NCI-H446 (cell line): ENCODE data around the gene EN2.

ENCODE experiments used
- DNase-seq, 2 experiments: peaks; one replicate each; lab custom pipeline; 2025; lab: John Stamatoyannopoulos, UW

Gene EN2

DNA sequence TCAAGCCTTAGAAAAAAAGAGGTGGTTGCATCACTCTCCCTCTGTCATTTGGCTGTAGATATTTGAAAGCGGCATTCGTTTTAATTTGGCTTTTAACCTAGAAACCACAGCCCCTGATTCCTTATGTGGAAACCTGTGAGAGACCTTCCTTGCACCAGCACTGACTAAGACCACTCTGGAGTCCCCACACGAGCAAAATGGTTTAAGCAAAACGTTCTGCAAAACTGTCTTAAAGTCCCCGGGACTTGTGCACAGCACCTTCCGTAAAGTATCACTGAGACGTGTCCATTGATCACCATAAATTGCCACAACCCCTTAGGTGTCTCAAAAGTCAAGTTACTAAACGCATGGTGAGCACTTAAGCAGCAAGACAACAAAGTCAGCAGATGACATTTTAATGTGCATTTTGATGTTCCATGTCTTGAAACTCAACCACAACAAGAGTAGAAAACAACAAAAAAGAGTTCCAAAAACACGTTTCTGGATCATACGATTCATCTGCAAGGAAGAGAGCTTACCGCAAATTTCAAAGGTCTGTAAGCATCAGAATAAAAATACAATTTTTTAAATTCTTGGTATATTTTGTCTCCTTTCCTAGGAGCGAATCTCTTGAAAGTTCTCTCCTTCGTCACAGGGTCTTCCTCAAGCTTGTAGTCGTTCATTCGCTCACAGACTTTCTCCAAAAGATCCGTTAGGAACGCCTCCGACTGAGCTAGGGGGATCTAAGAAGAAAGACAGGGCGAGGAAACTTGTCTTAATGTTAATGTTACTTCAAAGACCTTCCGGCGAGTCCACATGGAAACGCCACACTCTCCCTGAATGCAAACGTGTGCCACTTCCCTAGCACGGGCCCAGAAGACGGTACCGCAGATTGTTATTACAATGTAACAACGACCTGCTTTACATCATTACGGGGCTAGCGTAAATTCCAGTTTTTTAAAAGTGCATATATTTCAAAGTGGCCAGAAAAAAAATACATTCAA, 50.7 kb downstream of the EN2 start:
- no peak for DNase-seq

DNA sequence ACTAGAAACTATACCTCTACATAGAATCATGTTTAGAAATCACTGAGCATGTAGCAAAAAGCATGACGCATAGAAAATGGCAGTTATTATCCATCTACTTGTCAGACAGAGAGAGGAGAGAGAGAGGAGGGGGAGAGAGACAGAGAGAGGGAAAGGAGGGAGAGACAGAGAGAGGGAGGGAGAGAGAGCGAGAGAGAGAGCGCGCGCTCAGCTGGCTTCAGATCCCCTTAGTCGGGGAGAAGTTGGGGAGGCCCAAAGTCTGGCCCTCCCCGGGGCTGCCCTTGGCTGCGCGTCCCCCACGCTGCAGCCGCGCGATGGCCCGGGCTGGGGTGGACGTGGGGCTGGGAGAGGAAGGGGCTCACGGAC, 51.4 kb downstream of the EN2 start:
- no peak for DNase-seq

DNA sequence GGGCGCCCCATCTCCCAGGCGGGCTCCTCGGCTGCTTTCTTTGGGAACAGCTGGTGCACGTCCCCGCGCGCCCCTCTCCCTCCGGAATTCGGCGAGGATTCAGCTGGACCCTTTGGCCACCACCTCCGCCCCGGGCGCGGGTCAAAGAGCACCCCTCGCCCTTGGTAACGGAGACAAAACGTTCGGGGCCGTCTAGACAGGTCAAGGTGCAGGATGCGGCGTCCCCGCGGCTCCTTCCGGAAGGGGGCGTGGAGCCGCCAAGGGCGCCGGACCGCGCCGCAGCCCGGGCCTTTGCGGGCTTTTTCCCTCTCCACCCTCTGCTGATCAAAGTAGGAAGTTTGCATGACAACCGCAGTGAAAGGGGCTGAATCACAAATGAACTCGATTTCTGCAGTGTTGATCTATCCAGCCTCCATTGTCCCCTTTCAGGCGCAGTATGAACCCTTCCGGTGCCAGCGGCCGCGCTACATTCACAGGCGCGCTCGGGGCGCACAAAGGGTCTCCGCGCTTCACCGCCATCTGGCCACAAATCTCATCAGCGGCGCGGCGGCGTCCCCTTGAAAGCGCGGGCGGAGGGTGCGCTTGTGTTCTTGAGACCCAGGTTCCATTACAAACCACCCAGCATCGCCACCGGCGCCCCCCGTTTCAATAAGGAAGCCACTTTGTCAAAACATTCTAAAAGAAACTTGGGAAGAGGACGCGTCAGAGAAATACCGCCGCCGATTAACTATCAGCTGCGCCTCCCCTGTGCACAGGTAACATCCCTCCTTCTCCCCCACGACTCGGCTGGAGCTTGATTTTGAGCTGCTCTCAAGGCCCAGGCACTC, 52.0 kb downstream of the EN2 start:
- no peak for DNase-seq

DNA sequence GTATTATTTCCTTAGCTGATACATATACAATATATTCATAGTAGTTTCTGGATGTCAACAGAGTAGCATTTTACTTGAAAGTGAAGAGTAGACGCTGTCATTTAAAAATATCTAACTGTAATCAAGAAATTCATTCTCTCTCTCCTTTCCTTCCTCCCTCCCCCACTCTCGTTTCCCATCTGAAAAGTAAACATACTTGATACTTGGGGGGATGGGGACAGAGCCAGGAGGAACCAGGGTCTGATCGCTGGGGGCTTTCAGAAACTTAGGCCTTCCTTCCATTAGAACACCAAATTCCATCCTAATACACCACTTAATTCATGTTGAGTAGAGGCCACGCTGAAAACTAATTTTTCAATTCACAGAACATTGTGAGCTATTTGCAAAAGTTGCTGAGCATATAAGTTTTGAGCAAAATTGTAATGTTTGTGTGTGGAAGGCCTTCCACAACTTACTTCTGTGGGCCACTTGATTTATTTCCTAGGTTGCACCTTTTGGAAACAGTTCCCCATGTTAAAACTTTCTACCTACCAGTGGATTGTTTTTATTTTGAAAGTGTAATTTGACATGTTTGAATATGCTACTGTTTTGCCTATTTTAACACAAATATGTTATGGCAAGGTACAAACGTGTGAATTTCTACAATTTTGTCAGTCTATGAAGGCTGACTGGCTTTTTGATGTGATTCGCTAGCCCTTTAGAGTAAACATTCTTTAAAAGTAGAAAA, 53.2 kb downstream of the EN2 start:
- no peak for DNase-seq

DNA sequence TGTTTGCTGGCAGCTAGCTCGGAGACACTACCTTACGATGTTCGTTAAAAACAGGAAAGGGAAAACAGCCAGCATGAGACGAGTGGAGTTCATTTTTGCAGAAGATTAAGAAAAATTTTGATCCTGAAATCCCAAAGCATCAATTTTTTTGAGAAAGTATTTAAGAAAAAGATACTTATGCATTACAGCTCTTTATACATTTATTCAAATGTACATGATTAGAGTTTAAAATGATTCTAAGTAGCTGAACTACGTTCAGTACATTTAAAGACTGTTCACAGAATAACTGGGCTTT, 53.7 kb downstream of the EN2 start:
- DNase-seq: no peak

DNA sequence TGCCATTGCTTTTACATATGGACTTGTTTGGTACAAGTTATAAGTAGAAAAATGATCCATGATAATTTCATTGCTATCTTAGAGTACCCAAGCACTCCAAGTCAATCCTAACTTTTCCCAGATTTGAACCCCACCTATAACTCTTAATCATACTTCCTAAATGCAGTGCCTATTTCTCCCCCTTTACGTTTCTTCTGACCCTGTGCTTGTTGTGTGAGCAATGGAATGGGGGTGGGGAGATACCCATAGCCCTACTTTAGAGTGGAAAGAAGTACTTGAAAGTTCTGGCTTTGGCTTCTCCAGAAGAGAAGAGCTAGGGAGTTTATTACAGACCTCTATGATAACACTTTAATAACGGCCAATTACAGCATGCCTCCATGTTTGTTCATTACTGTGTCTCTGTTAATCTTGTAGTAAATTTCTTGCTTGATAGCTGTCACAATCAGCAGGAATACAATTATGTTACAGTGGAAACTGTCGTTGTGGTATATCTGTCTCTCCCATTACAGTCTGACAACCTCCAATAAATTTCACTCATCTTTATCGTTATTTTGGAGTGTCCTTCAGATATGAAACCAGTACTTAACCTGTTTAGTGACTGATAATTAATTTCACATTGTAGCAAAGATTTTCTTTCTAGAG, 54.4 kb downstream of the EN2 start:
- no peak for DNase-seq

DNA sequence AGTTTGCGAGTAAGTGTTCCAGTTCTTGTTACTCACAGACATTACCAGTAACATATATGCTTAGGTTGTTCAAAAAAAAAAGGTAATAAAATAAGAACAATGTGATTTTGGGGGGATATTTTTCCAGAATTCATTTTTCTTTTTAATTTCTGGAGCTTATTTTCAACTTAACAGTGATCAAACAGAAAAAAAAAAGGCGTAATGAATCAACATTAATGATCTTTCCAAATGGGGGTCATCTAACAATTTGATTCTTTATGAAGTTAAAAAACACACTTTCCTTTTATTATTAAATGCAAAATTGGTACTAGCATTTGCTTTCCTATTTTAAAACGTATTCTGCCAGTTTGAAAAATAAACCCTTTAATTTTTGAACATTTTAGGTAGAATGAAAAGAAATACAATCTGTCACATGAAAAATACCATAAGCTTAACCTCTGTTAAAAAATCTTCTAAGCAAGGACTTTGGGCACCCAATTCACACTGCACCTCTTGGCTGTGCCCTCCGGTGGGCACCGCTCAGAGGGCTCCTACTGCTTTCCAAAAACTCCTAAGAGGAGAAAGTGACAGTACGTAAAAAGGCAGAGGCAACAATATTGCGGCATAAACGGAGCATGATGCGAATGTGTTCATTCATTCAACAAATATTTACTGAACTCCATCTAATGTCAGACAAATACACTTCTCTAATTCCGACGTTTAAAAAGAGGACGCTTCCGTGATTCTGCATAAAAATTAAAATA, 55.8 kb downstream of the EN2 start:
- no peak for DNase-seq

DNA sequence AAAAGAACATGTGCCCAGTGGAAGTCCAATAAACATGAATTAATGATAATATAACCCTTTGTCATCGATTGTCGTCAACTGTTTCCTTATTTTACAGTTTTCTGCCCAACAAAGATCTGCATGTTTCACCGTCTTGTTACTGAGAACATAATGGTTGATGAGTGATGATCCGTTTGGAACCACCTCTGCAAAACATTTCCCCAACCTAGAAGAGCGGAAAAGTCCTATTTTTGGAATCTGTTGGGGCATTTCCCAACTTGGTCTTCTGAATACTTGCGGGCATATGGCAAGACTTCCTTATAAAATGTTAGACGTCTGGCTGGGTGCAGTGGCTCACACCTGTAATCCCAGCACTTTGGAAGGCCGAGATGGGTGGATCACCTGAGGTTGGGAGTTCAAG, 56.4 kb downstream of the EN2 start:
- DNase-seq: no peak
